ENCODE results near the gene RXFP4. TPM values are rescaled to one million over a fixed set of nuclear protein-coding genes. Genes with fewer than 3 reads are reported as not detected.
"Not testable (repeated sequence)": the region's sequence is repeated elsewhere in the genome, so short reads cannot be mapped to it uniquely, and the experiment has no call there.

Gene RXFP4
- not detected in 2 replicates for total RNA-seq (2014; rRNA removed; shearing (Covaris generic))

- Histone ChIP-seq H3K27ac (no peak within 1 kb of the TSS), H3K27me3 (replicated peaks) (no peaks in the 10 kb centered on the region), H3K4me1 (replicated peaks) (peaks cover 15% of the 10 kb centered on the region), H3K4me3 (no peak within 1 kb of the TSS), H3K9me3 (replicated peaks) (no peaks in the 10 kb centered on the region), H3K36me3 (peaks cover 6% of the 10 kb centered on the region)
- DNase-seq (ENCODE audit: low read depth in 1 of 2, low spot score in 2 of 2): no peak
Observed at GRCh38 chr1:155940993-155941844, at the start of gene RXFP4. Gene RXFP4, plus strand, starts transcription at chr1:155941638. Its CDS starts 72 bp downstream, at chr1:155941710.

- H3K36me3 ChIP-seq: peaks cover 11% of the 10 kb centered on the region
- H3K4me1 ChIP-seq (replicated peaks): peaks cover 27% of the 10 kb centered on the region
- no peaks in the 10 kb centered on the region for H3K27me3 ChIP-seq (replicated peaks)
- H3K9me3 ChIP-seq (replicated peaks): no peaks in the 10 kb centered on the region
- DNase-seq (ENCODE audit: low read depth in 1 of 2, low spot score in 2 of 2): peak; percentile 70 to 82
- peak overlapping the region; percentile 99 for H3K27ac ChIP-seq
- H3K4me3 ChIP-seq: no peak overlapping the region
Observed at GRCh38 chr1:155892796-155893195, 48.6 kb upstream of the RXFP4 start.

GRCh38 chr1:155893389-155894142, 47.9 kb upstream of the RXFP4 start:
- Histone ChIP-seq H3K27me3 (replicated peaks) (no peaks in the 10 kb centered on the region), H3K9me3 (replicated peaks) (no peaks in the 10 kb centered on the region), H3K4me1 (replicated peaks) (peaks cover 27% of the 10 kb centered on the region), H3K4me3 (peak overlapping the region; percentile 4), H3K36me3 (peaks cover 16% of the 10 kb centered on the region), H3K27ac (peak overlapping the region; percentile 99)
- peak; percentile 80 to 88 for DNase-seq (ENCODE audit: low read depth in 1 of 2, low spot score in 2 of 2)

- H3K9me3 ChIP-seq (replicated peaks); H3K27ac ChIP-seq; H3K27me3 ChIP-seq (replicated peaks); H3K4me3 ChIP-seq; DNase-seq (ENCODE audit: low read depth in 1 of 2, low spot score in 2 of 2): not testable (repeated sequence)
- Histone ChIP-seq H3K36me3 (peaks cover 36% of the 10 kb centered on the region), H3K4me1 (replicated peaks) (peaks cover 27% of the 10 kb centered on the region)
Observed at GRCh38 chr1:155895617-155896016, 45.8 kb upstream of the RXFP4 start.

GRCh38 chr1:155896476-155896875, 45.0 kb upstream of the RXFP4 start:
- not testable (repeated sequence) for H3K27ac ChIP-seq; H3K4me3 ChIP-seq; H3K27me3 ChIP-seq (replicated peaks); H3K9me3 ChIP-seq (replicated peaks); DNase-seq (ENCODE audit: low read depth in 1 of 2, low spot score in 2 of 2)
- H3K36me3 ChIP-seq: peaks cover 45% of the 10 kb centered on the region
- H3K4me1 ChIP-seq (replicated peaks): peaks cover 27% of the 10 kb centered on the region

GRCh38 chr1:155897746-155898145, 43.7 kb upstream of the RXFP4 start:
- no peak overlapping the region for H3K4me3 ChIP-seq
- H3K27ac ChIP-seq: no peak overlapping the region
- H3K9me3 ChIP-seq (replicated peaks): no peaks in the 10 kb centered on the region
- peaks cover 18% of the 10 kb centered on the region for H3K4me1 ChIP-seq (replicated peaks)
- peaks cover 53% of the 10 kb centered on the region for H3K36me3 ChIP-seq
- no peak for DNase-seq (ENCODE audit: low read depth in 1 of 2, low spot score in 2 of 2)
- H3K27me3 ChIP-seq (replicated peaks): no peaks in the 10 kb centered on the region

- peaks cover 65% of the 10 kb centered on the region for H3K36me3 ChIP-seq
- no peak overlapping the region for H3K4me3 ChIP-seq
- DNase-seq (ENCODE audit: low read depth in 1 of 2, low spot score in 2 of 2): no peak
- H3K4me1 ChIP-seq (replicated peaks): peaks cover 6% of the 10 kb centered on the region
- no peaks in the 10 kb centered on the region for H3K9me3 ChIP-seq (replicated peaks)
- H3K27me3 ChIP-seq (replicated peaks): no peaks in the 10 kb centered on the region
- no peak overlapping the region for H3K27ac ChIP-seq
Observed at GRCh38 chr1:155898888-155899287, 42.5 kb upstream of the RXFP4 start.

GRCh38 chr1:155899683-155900082, 41.8 kb upstream of the RXFP4 start:
- H3K4me3 ChIP-seq: no peak overlapping the region
- H3K36me3 ChIP-seq: peaks cover 73% of the 10 kb centered on the region
- H3K27me3 ChIP-seq (replicated peaks): no peaks in the 10 kb centered on the region
- no peak for DNase-seq (ENCODE audit: low read depth in 1 of 2, low spot score in 2 of 2)
- H3K4me1 ChIP-seq (replicated peaks): no peaks in the 10 kb centered on the region
- no peak overlapping the region for H3K27ac ChIP-seq
- no peaks in the 10 kb centered on the region for H3K9me3 ChIP-seq (replicated peaks)

- Histone ChIP-seq H3K27me3 (replicated peaks) (no peaks in the 10 kb centered on the region), H3K9me3 (replicated peaks) (no peaks in the 10 kb centered on the region), H3K4me3 (no peak overlapping the region), H3K4me1 (replicated peaks) (no peaks in the 10 kb centered on the region), H3K27ac (no peak overlapping the region), H3K36me3 (peaks cover 78% of the 10 kb centered on the region)
- DNase-seq (ENCODE audit: low read depth in 1 of 2, low spot score in 2 of 2): no peak
Observed at GRCh38 chr1:155900161-155900560, 41.3 kb upstream of the RXFP4 start.

- Histone ChIP-seq H3K9me3 (replicated peaks) (no peaks in the 10 kb centered on the region), H3K27me3 (replicated peaks) (no peaks in the 10 kb centered on the region), H3K4me1 (replicated peaks) (no peaks in the 10 kb centered on the region), H3K27ac (no peak overlapping the region), H3K4me3 (no peak overlapping the region), H3K36me3 (peaks cover 94% of the 10 kb centered on the region)
- DNase-seq (ENCODE audit: low read depth in 1 of 2, low spot score in 2 of 2): no peak
Observed at GRCh38 chr1:155904261-155904660, 37.2 kb upstream of the RXFP4 start.

GRCh38 chr1:155909894-155910293, 31.5 kb upstream of the RXFP4 start:
- Histone ChIP-seq H3K27ac (peak overlapping the region; percentile 64), H3K4me1 (replicated peaks) (peaks cover 16% of the 10 kb centered on the region), H3K9me3 (replicated peaks) (no peaks in the 10 kb centered on the region), H3K27me3 (replicated peaks) (no peaks in the 10 kb centered on the region), H3K4me3 (peak overlapping the region; percentile 46), H3K36me3 (peaks cover 87% of the 10 kb centered on the region)
- DNase-seq (ENCODE audit: low read depth in 1 of 2, low spot score in 2 of 2): peak in 1 of 2 experiments; percentile 26

GRCh38 chr1:155910621-155911121, 30.8 kb upstream of the RXFP4 start:
- Histone ChIP-seq H3K4me3 (peak overlapping the region; percentile 46), H3K36me3 (peaks cover 87% of the 10 kb centered on the region), H3K9me3 (replicated peaks) (no peaks in the 10 kb centered on the region), H3K27me3 (replicated peaks) (no peaks in the 10 kb centered on the region), H3K27ac (peak overlapping the region; percentile 64), H3K4me1 (replicated peaks) (peaks cover 22% of the 10 kb centered on the region)
- DNase-seq (ENCODE audit: low read depth in 1 of 2, low spot score in 2 of 2): peak in 1 of 2 experiments; percentile 57

- Histone ChIP-seq H3K4me1 (replicated peaks) (peaks cover 22% of the 10 kb centered on the region), H3K4me3 (peak within 1 kb of the TSS; percentile 46), H3K36me3 (peaks cover 87% of the 10 kb centered on the region), H3K9me3 (replicated peaks) (no peaks in the 10 kb centered on the region), H3K27ac (peak within 1 kb of the TSS; percentile 64), H3K27me3 (replicated peaks) (no peaks in the 10 kb centered on the region)
- peak; percentile 86 to 89 for DNase-seq (ENCODE audit: low read depth in 1 of 2, low spot score in 2 of 2)
Observed at GRCh38 chr1:155911156-155912055, 30.0 kb upstream of the RXFP4 start, which contains the start of gene RIT1. Gene RIT1, minus strand, starts transcription at chr1:155911349. Its CDS starts 588 bp downstream, at chr1:155910761.

Measured in SJSA1 (cell line).